Mesenchymal stem cell (in vitro differentiated cells and primary cell): ENCODE results near the gene IFT25.
A peak's percentile ranks its signal among the peaks of the same experiment; 100 is the strongest.

ENCODE experiments used
- DNase-seq: peaks from one replicate; pipeline ENCODE4 v3.0.0-alpha.2; 2013
- H2AFZ ChIP-seq: one replicate; pipeline ENCODE4 v1.6.1; 2013; ENCODE audit warnings: low read depth, mild to moderate bottlenecking, control low read depth, inconsistent platforms, low read length, moderate library complexity
- H2AK5ac ChIP-seq: 2 replicates; pipeline ENCODE4 v1.6.1; 2013; ENCODE audit warnings: low read length, moderate library complexity, mild to moderate bottlenecking, inconsistent platforms; ENCODE audit not compliant: severe bottlenecking
- H2BK120ac ChIP-seq: one replicate; pipeline ENCODE4 v1.6.1; 2013; ENCODE audit warnings: low read depth, mild to moderate bottlenecking, inconsistent platforms, low read length, moderate library complexity
- H2BK12ac ChIP-seq, 2 experiments: one replicate each; pipeline ENCODE4 v1.6.1; 2013; ENCODE audit warnings: inconsistent platforms in 2 of 2, low read length in 2 of 2, mild to moderate bottlenecking in 2 of 2, moderate library complexity in 2 of 2, control low read depth in 1 of 2
- H2BK15ac ChIP-seq: one replicate; pipeline ENCODE4 v1.6.1; 2013; ENCODE audit warnings: mild to moderate bottlenecking, low read depth, inconsistent platforms; ENCODE audit not compliant: poor library complexity, severe bottlenecking
- H2BK5ac ChIP-seq: 2 replicates; pipeline ENCODE4 v1.6.1; 2013; ENCODE audit warnings: low read depth, mild to moderate bottlenecking, low read length, control low read depth, inconsistent platforms; ENCODE audit not compliant: poor library complexity, severe bottlenecking
- H3K14ac ChIP-seq, 2 experiments: one replicate each; pipeline ENCODE4 v1.6.1; 2013; ENCODE audit warnings: inconsistent platforms in 2 of 2, low read length in 2 of 2, control low read depth in 1 of 2, mild to moderate bottlenecking in 1 of 2, moderate library complexity in 1 of 2
- H3K18ac ChIP-seq, 2 experiments: one replicate each; pipeline ENCODE4 v1.6.1; 2013; ENCODE audit warnings: inconsistent platforms in 2 of 2, low read length in 2 of 2, control low read depth in 1 of 2, low read depth in 1 of 2, mild to moderate bottlenecking in 1 of 2
- H3K23ac ChIP-seq, 2 experiments: one replicate each; pipeline ENCODE4 v1.6.1; 2013; ENCODE audit warnings: inconsistent platforms in 2 of 2, low read length in 2 of 2, mild to moderate bottlenecking in 2 of 2, moderate library complexity in 2 of 2, control low read depth in 1 of 2
- H3K27ac ChIP-seq: 2 replicates; pipeline ENCODE4 v1.5.1; 2013; ENCODE audit warnings: mild to moderate bottlenecking, moderate library complexity, low read length, control low read depth, inconsistent platforms; ENCODE audit not compliant: poor library complexity, severe bottlenecking
- H3K27me3 ChIP-seq, 2 experiments: 2 replicates each; pipeline versions ENCODE4 v1.6.1 to v1.7.0; 2013; ENCODE audit warnings: low read length in 2 of 2, mild to moderate bottlenecking in 2 of 2, moderate library complexity in 2 of 2, control low read depth in 1 of 2, inconsistent platforms in 1 of 2; ENCODE audit not compliant: control insufficient read depth in 1 of 2, insufficient read depth in 1 of 2
- H3K36me3 ChIP-seq, 2 experiments: 2 replicates each; pipeline versions ENCODE4 v1.6.1 to v1.7.0; 2013; ENCODE audit warnings: low read length in 2 of 2, control low read depth in 1 of 2, inconsistent platforms in 1 of 2, low read depth in 1 of 2, mild to moderate bottlenecking in 1 of 2; ENCODE audit not compliant: insufficient read depth in 2 of 2, control insufficient read depth in 1 of 2
- H3K4ac ChIP-seq, 2 experiments: one replicate each; pipeline ENCODE4 v1.6.1; 2013; ENCODE audit warnings: inconsistent platforms in 2 of 2, low read length in 2 of 2, mild to moderate bottlenecking in 2 of 2, moderate library complexity in 2 of 2, control low read depth in 1 of 2, low read depth in 1 of 2
- H3K4me1 ChIP-seq: 2 replicates; pipeline ENCODE4 v1.6.1; 2013; ENCODE audit warnings: low read depth, low read length, control low read depth; ENCODE audit not compliant: control insufficient read depth, insufficient read depth
- H3K4me2 ChIP-seq: 2 replicates; pipeline ENCODE4 v1.6.1; 2013; ENCODE audit warnings: low read length, mild to moderate bottlenecking, inconsistent platforms; ENCODE audit not compliant: poor library complexity, severe bottlenecking
- H3K4me3 ChIP-seq, 2 experiments: 2 replicates each; pipeline versions ENCODE4 v1.5.1 to v1.7.0; 2013; ENCODE audit warnings: low read length in 2 of 2, mild to moderate bottlenecking in 2 of 2, control low read depth in 1 of 2, low read depth in 1 of 2; ENCODE audit not compliant: insufficient read depth in 1 of 2
- H3K79me1 ChIP-seq: replicated peaks from 2 replicates; pipeline ENCODE4 v1.6.1; 2013; ENCODE audit warnings: mild to moderate bottlenecking, control low read depth, low read length, inconsistent platforms; ENCODE audit not compliant: poor library complexity, severe bottlenecking
- H3K9ac ChIP-seq: 2 replicates; pipeline ENCODE4 v1.7.0; 2013; ENCODE audit warnings: mild to moderate bottlenecking, low read length, moderate library complexity
- H3K9me3 ChIP-seq: 2 replicates; pipeline ENCODE4 v1.7.0; 2013; ENCODE audit warnings: mild to moderate bottlenecking, low read length; ENCODE audit not compliant: control insufficient read depth
- H4K8ac ChIP-seq: one replicate; pipeline ENCODE4 v1.6.1; 2013; ENCODE audit warnings: inconsistent platforms, mild to moderate bottlenecking, low read length, moderate library complexity
- H4K91ac ChIP-seq: one replicate; pipeline ENCODE4 v1.6.1; 2013; ENCODE audit warnings: mild to moderate bottlenecking, low read length, inconsistent platforms
- WGBS: methylation state at CpG from one replicate; pipeline ENCODE4 v1.1.7; 2013; ENCODE audit warnings: mixed read lengths; 5-methylcytosine and 5-hydroxymethylcytosine counted together

The IFT25 gene

DNA sequence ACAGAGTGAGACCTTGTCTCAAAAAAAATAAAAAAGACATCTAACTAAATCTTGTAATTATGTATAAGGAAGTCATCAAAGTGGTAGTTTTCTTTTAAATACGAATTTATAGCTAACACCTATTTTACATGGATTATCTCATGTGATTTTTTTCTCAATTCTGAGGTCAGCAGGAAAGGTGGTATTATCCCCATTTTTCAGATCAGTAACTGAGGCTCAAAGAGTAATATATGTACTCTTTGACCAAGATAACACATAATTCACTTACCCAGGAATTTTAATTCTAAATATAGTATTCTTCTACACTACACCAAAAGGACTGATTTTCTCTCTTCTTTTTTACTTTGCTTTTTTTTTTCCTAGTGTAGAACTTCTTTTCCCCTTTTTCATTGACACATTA lies 9.1 kb downstream of the IFT25 start:
- H3K18ac ChIP-seq: no peak overlapping the region
- no peak overlapping the region for H2BK5ac ChIP-seq
- H4K8ac ChIP-seq: no peak overlapping the region
- H2BK120ac ChIP-seq: no peak overlapping the region
- H3K23ac ChIP-seq: no peak overlapping the region
- no peak overlapping the region for H3K14ac ChIP-seq
- peaks cover 41% of the 10 kb centered on the region for H3K9me3 ChIP-seq
- H2AFZ ChIP-seq: no peak overlapping the region
- H2BK15ac ChIP-seq: no peak overlapping the region
- peaks cover 20 to 49% of the 10 kb centered on the region in 2 experiments for H3K36me3 ChIP-seq
- no peak overlapping the region for H3K4ac ChIP-seq
- no peaks in the 10 kb centered on the region for H3K27me3 ChIP-seq
- H3K4me3 ChIP-seq: no peak overlapping the region
- H3K4me2 ChIP-seq: no peak overlapping the region
- H4K91ac ChIP-seq: no peak overlapping the region
- H3K79me1 ChIP-seq: peaks cover 24% of the 10 kb centered on the region
- no CpG with 5 or more reads among the region's 1 CpG for WGBS
- no peak overlapping the region for H2AK5ac ChIP-seq
- H3K9ac ChIP-seq: no peak overlapping the region
- no peak for DNase-seq
- no peak overlapping the region for H2BK12ac ChIP-seq
- H3K27ac ChIP-seq: no peak overlapping the region
- H3K4me1 ChIP-seq: no peaks in the 10 kb centered on the region

DNA sequence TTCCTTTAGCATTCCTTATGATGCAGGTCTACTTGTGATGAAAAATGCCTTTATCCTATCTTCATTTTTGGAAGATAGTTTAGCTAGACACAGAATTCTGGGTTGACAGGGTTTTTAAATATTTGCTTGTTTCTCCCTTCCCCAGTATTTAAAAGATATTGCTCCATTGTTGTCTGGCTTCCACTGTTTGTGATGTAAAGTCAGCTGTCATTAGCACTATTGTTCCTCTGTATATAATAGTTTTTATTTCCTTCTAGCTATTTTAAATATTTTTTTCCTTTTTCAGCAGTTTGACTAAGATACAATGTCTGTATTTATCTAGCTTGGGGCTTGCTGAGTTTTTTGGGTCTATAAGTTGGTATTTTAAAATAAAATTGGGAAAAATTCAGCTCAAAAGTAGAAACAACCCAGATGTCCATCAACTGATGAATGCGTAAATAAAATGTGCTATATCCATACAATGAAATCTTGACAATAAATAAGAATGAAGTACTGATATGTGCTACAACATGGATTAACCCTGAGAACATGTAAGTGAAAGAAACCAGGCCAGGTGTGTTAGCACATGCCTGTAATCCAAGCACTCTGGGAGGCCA lies 11.2 kb downstream of the IFT25 start:
- H3K4ac ChIP-seq: no peak overlapping the region
- no peaks in the 10 kb centered on the region for H3K27me3 ChIP-seq
- H2BK12ac ChIP-seq: no peak overlapping the region
- no peaks in the 10 kb centered on the region for H3K4me1 ChIP-seq
- H2AFZ ChIP-seq: no peak overlapping the region
- no CpG with 5 or more reads among the region's 1 CpG for WGBS
- no peak overlapping the region for H3K23ac ChIP-seq
- no peak overlapping the region for H3K9ac ChIP-seq
- no peak overlapping the region for H3K27ac ChIP-seq
- DNase-seq: no peak
- H4K91ac ChIP-seq: no peak overlapping the region
- H2AK5ac ChIP-seq: no peak overlapping the region
- H3K4me2 ChIP-seq: no peak overlapping the region
- peaks cover 48% of the 10 kb centered on the region for H3K9me3 ChIP-seq
- H3K18ac ChIP-seq: no peak overlapping the region
- peak overlapping the region in 1 of 2 experiments; percentile 51 for H3K4me3 ChIP-seq
- no peak overlapping the region for H2BK120ac ChIP-seq
- H3K14ac ChIP-seq: no peak overlapping the region
- no peak overlapping the region for H2BK5ac ChIP-seq
- H2BK15ac ChIP-seq: no peak overlapping the region
- H3K79me1 ChIP-seq: peaks cover 24% of the 10 kb centered on the region
- H4K8ac ChIP-seq: no peak overlapping the region
- peaks cover 20 to 62% of the 10 kb centered on the region in 2 experiments for H3K36me3 ChIP-seq

DNA sequence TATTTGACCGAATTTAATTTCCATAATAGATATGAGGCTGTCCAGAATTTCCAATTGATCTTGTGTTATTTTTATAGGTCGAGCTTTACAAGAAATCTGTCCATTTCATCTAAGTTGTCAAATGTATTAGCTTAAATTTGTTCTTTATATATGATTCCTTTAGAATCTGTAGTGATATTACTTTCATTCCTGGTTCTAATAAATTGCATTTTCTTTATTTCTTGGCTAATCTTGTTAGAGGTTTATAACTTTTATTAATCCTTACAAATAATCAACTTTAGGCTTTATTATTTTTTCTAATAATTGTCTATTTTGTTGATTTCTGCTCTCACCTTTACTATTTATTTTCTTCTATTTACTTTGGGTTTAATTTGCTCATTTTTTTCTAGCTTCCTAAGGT lies 14.0 kb downstream of the IFT25 start:
- no peak for DNase-seq
- no peak overlapping the region for H2BK15ac ChIP-seq
- peaks cover 21% of the 10 kb centered on the region for H3K79me1 ChIP-seq
- H3K36me3 ChIP-seq: peaks cover 17 to 78% of the 10 kb centered on the region in 2 experiments
- no peaks in the 10 kb centered on the region for H3K27me3 ChIP-seq
- no peak overlapping the region for H2BK12ac ChIP-seq
- H2AFZ ChIP-seq: no peak overlapping the region
- H3K18ac ChIP-seq: no peak overlapping the region
- no peak overlapping the region for H3K9ac ChIP-seq
- H2BK5ac ChIP-seq: no peak overlapping the region
- no peak overlapping the region for H3K27ac ChIP-seq
- no peak overlapping the region for H3K14ac ChIP-seq
- peaks cover 48% of the 10 kb centered on the region for H3K9me3 ChIP-seq
- H4K91ac ChIP-seq: no peak overlapping the region
- no peak overlapping the region for H3K4me3 ChIP-seq
- no peak overlapping the region for H4K8ac ChIP-seq
- no peak overlapping the region for H3K23ac ChIP-seq
- 100% methylated on average over 1 of the region's 2 CpGs for WGBS
- no peak overlapping the region for H2BK120ac ChIP-seq
- H3K4me2 ChIP-seq: no peak overlapping the region
- no peak overlapping the region for H2AK5ac ChIP-seq
- no peaks in the 10 kb centered on the region for H3K4me1 ChIP-seq
- no peak overlapping the region for H3K4ac ChIP-seq

DNA sequence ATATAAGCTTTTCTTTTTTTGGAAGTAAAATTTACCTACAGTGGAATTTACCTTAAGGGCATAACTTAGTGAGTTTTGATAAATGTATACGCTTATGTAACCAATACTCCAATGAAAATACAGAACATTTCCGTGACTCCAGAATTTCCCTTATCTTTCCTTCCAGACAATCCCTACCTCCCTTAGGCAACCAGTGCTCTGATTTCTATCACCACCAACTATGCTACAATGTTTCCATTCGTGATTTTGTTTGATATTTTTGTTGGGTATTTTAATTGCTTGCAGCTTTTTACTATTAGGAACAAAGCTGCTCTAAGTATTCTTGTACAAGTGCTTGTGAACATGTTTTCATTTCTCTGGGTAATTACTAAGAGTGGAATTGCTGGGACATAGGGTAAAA lies 14.6 kb downstream of the IFT25 start:
- peaks cover 16 to 82% of the 10 kb centered on the region in 2 experiments for H3K36me3 ChIP-seq
- H3K4me2 ChIP-seq: no peak overlapping the region
- H3K9me3 ChIP-seq: peaks cover 46% of the 10 kb centered on the region
- H2BK15ac ChIP-seq: no peak overlapping the region
- H3K27ac ChIP-seq: no peak overlapping the region
- H4K8ac ChIP-seq: no peak overlapping the region
- H2AK5ac ChIP-seq: no peak overlapping the region
- no peak overlapping the region for H3K4me3 ChIP-seq
- no peak overlapping the region for H3K14ac ChIP-seq
- no peaks in the 10 kb centered on the region for H3K27me3 ChIP-seq
- no peak overlapping the region for H4K91ac ChIP-seq
- no peak for DNase-seq
- no peak overlapping the region for H3K4ac ChIP-seq
- H3K9ac ChIP-seq: no peak overlapping the region
- no peaks in the 10 kb centered on the region for H3K4me1 ChIP-seq
- H2BK12ac ChIP-seq: no peak overlapping the region
- no peak overlapping the region for H2BK120ac ChIP-seq
- H2BK5ac ChIP-seq: no peak overlapping the region
- H2AFZ ChIP-seq: no peak overlapping the region
- H3K79me1 ChIP-seq: peaks cover 18% of the 10 kb centered on the region
- WGBS: 100% methylated on average over 1 of the region's 3 CpGs
- H3K23ac ChIP-seq: no peak overlapping the region
- H3K18ac ChIP-seq: no peak overlapping the region
